ENCODE results near the gene ZNHIT2. TPM values are rescaled to one million over a fixed set of nuclear protein-coding genes. Genes with fewer than 3 reads are reported as not detected.

The ZNHIT2 gene
- 12.6 and 14.5 TPM in 2 replicates for total RNA-seq

GRCh38 chr11:65117206-65118096 lies at the start of gene ZNHIT2:
ZNHIT2 (minus strand) TSS chr11:65117701; CDS start chr11:65117653, 48 bp downstream.

DNA sequence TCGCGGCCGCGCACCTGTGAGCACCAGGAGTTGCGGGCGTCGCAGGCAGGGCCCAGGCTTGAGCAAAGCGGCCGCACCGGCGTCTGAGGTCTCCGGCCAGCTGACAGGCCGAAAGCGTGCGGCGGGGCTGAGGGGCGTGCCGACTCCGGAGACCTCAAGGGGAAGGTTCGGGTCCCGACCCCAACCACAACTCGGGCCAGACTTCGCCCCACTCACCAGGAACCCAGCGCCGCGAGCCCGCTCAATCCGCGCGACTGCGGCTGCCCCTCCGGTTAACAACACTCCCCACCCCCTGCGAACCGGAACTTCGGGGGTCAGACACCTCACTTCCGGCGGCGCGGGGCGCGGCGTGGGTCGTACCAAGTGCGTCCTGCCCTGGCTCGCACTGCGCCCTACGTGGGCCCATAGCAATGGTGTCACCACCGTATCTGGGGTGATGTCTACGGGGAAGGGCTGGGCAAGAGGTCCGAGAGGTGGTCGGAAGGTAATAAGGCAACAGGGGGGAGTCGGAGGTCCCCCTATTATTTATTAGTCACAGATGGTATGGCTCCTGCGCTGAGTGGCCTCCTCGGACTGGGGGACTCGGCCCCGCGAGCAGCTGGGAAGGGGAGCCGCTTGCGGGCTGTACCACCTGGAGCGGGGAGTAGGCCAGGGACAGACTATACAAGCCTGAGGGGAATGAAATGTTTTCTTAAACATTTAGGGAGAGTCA lies 16.9 kb upstream of the ZNHIT2 start, which contains the start of gene SYVN1:
Gene SYVN1, minus strand, starts transcription at position 280 of the 712 bp plus-strand sequence. CDS start 918 bp downstream, outside the sequence.

GRCh38 chr11:65121865-65122696 lies 4.6 kb upstream of the ZNHIT2 start, which contains the start of the genes FAU and MRPL49:
FAU (minus strand) TSS chr11:65122134; CDS start chr11:65121813, 321 bp downstream.
MRPL49 (plus strand) TSS chr11:65122321; CDS start chr11:65122347, 26 bp downstream.

DNA sequence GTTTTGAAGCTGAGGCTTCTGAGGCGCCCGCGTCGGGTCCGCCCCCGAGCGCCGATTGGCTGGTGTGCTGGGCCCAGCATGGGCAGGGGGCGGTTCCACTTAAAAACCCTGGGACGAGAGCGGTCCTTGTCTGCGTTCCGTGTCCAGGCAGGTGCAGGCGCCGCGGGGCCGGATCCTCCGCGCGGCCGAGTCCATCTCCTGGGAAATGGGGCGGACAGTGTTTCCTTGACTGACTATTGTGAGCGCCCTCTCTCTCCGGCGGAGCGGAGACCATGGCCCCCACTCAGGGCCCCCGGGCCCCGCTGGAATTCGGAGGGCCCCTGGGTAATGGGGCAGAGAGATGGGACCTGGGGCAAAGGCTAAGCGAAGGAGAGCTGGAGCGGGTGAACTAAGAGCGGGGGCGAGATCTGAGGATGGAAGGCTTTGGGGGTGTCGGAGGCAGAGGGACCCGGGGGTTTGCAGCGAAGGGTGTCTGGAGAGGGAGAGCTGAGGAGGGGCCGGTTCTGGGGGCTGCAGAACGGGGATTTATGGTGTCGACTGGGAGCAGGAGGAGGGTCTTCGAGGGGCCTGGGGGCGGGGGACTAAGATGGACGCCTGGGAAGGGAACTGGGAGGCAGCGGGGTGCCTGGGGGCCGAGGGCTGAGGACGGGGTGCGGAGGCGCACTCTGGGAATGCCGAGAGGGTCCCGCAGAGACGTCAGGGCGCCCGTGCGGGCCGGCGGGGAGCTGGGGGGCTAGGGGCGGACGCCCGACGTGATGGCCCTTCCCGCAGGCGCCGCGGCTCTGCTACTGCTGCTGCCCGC lies 5.6 kb downstream of the ZNHIT2 start, which contains the start of gene TM7SF2:
Gene TM7SF2, plus strand, starts transcription at position 129 of the 802 bp plus-strand sequence. Its CDS starts 144 bp downstream, at position 273.

GRCh38 chr11:65095974-65096806 lies 21.3 kb downstream of the ZNHIT2 start, which contains the start of gene VPS51:
VPS51 (plus strand) TSS chr11:65096214; CDS start chr11:65096251, 37 bp downstream.

DNA sequence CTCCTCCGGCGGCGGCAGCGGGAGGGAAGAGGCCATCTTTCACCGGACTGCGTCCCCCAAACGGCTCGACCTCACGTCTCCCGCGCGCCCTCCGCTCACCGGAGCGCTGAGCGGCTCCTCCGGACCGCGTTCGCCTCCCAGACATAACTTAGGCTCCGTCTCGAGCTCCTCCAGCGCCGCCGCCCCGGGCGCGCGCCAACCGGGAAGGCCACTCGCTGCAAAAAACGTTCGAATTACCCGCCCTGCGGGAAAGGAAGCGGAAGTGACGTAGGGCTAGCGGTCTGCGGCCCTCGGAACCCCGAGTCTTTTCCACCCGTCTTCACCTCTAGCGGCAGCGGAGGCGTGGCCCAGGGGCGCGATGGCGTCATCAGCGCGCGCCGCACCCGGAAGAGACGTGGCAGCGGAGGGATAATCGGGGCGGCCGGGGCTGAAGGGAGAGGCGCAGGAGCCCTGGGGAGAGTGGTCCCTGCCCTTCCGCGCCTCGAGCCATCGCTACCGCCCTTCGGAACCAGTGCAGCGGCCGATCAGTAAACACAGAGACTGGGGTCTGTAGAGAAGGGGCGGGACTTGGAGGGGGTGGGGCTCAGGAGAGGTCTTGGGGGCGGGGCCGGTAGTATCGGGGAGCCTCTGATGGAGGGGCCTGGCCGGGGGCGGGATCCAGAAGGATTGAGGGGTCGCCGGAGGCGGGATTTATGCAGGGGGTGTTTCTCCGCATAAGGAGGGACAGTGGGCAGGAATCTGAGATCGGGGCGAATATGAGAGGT lies 33.5 kb downstream of the ZNHIT2 start, which contains the start of the genes CDCA5 and ZFPL1:
Gene CDCA5, minus strand, starts transcription at position 207 of the 764 bp plus-strand sequence. Its CDS starts 62 bp downstream, at position 145.
Gene ZFPL1, plus strand, starts transcription at position 389 of the 764 bp plus-strand sequence. CDS start 477 bp downstream, outside the sequence.

Small RNA genes within 50 kb of the gene (small RNA-seq; reads per million reads assigned to genes)
- not detected for gene HIGD1AP10
- gene PDCL2P2 = not detected
- 32.1 reads per million, percentile 97 among the genes with 10 or more reads in this experiment for gene RNU2-23P

Other genes starting within 250 kb of the ZNHIT2 start
- gene EHD1, start 239.1 kb downstream of the ZNHIT2 start, total RNA-seq = 69.1 and 238 TPM in 2 replicates
- gene ATG2A, start 200.5 kb downstream of the ZNHIT2 start, total RNA-seq = 18.8 and 28.5 TPM in 2 replicates
- gene PPP2R5B, start 193.0 kb downstream of the ZNHIT2 start, total RNA-seq = 10.2 and 16.7 TPM in 2 replicates
- not detected in 2 replicates for gene GPHA2, start 181.8 kb downstream of the ZNHIT2 start, total RNA-seq
- gene MAJIN, start 145.6 kb downstream of the ZNHIT2 start, total RNA-seq = not detected in 2 replicates
- gene BATF2, start 120.7 kb downstream of the ZNHIT2 start, total RNA-seq = not detected in 2 replicates
- 89.9 and 96.4 TPM in 2 replicates for gene ARL2, start 103.5 kb downstream of the ZNHIT2 start, total RNA-seq
- 14.1 and 21.4 TPM in 2 replicates for gene SNX15, start 90.3 kb downstream of the ZNHIT2 start, total RNA-seq
- 27.3 and 27.5 TPM in 2 replicates for gene SAC3D1, start 76.5 kb downstream of the ZNHIT2 start, total RNA-seq
- 14.3 and 27.5 TPM in 2 replicates for gene NAALADL1, start 59.1 kb downstream of the ZNHIT2 start, total RNA-seq
- gene CDCA5, start 33.7 kb downstream of the ZNHIT2 start, total RNA-seq = 3.6 and 4.3 TPM in 2 replicates
- 45.9 and 70.3 TPM in 2 replicates for gene ZFPL1, start 33.5 kb downstream of the ZNHIT2 start, total RNA-seq
- gene VPS51, start 21.5 kb downstream of the ZNHIT2 start, total RNA-seq = 196 and 371 TPM in 2 replicates
- 18.5 and 26.9 TPM in 2 replicates for gene TM7SF2, start 5.8 kb downstream of the ZNHIT2 start, total RNA-seq
- 163 and 287 TPM in 2 replicates for gene FAU, start 4.4 kb upstream of the ZNHIT2 start, total RNA-seq
- gene MRPL49, start 4.6 kb upstream of the ZNHIT2 start, total RNA-seq = 35.7 and 78.1 TPM in 2 replicates
- gene SYVN1, start 16.8 kb upstream of the ZNHIT2 start, total RNA-seq = 20.0 and 53.9 TPM in 2 replicates
- gene SPDYC, start 52.5 kb upstream of the ZNHIT2 start, total RNA-seq = not detected in 2 replicates
- 197 and 486 TPM in 2 replicates for gene CAPN1, start 64.2 kb upstream of the ZNHIT2 start, total RNA-seq
- gene POLA2, start 144.3 kb upstream of the ZNHIT2 start, total RNA-seq = 5.0 and 6.3 TPM in 2 replicates
- 3.1 and 23.2 TPM in 2 replicates for gene CDC42EP2, start 197.2 kb upstream of the ZNHIT2 start, total RNA-seq
- gene DPF2, start 216.2 kb upstream of the ZNHIT2 start, total RNA-seq = 44.5 and 64.8 TPM in 2 replicates
- 0.11 TPM in 1 of 2 replicates, not detected in the other for gene TIGD3, start 237.1 kb upstream of the ZNHIT2 start, total RNA-seq